ENCODE measurements around the gene RNU1-3.
"Not testable (repeated sequence)": the region's sequence is repeated elsewhere in the genome, so short reads cannot be mapped to it uniquely, and the experiment has no call there.

DNA sequence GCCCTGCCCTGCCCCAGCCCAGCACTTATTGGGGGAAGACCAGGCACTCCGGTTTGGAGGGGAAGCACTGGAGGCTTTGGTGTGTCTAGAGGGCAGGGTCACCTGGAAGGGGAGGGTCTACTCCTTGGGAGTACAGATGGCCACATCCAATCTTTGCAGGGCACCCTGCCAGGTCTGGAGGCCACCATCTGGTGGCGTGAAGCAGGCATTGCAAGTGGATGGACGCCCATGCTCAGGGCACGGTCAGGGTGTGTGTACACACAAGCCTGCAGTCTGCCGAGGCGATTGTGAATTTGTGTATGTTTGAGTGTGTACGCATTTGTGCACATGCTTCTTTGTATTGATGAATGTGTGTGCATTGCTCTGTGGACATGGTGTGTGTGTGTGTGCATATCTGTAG is 36.4 kb upstream of the RNU1-3 start:
- TF ChIP-seq, protein P1, sequence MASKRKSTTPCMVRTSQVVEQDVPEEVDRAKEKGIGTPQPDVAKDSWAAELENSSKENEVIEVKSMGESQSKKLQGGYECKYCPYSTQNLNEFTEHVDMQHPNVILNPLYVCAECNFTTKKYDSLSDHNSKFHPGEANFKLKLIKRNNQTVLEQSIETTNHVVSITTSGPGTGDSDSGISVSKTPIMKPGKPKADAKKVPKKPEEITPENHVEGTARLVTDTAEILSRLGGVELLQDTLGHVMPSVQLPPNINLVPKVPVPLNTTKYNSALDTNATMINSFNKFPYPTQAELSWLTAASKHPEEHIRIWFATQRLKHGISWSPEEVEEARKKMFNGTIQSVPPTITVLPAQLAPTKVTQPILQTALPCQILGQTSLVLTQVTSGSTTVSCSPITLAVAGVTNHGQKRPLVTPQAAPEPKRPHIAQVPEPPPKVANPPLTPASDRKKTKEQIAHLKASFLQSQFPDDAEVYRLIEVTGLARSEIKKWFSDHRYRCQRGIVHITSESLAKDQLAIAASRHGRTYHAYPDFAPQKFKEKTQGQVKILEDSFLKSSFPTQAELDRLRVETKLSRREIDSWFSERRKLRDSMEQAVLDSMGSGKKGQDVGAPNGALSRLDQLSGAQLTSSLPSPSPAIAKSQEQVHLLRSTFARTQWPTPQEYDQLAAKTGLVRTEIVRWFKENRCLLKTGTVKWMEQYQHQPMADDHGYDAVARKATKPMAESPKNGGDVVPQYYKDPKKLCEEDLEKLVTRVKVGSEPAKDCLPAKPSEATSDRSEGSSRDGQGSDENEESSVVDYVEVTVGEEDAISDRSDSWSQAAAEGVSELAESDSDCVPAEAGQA (IDR thresholded peaks at IDR 0.05; ENCODE audit: low read depth), result not testable (repeated sequence)
- TF ChIP-seq, protein P1 (CRISPR knock-in tag; IDR thresholded peaks at IDR 0.05; ENCODE audit: borderline replicate concordance), result not testable (repeated sequence)
- not testable (repeated sequence) for TF ChIP-seq CBFB (CRISPR knock-in tag; IDR thresholded peaks at IDR 0.05); ZFP37 (CRISPR knock-in tag; IDR thresholded peaks at IDR 0.05; ENCODE audit: borderline replicate concordance); ZNF20 (CRISPR knock-in tag; IDR thresholded peaks at IDR 0.05); ZNF274 (CRISPR knock-in tag; IDR thresholded peaks at IDR 0.05)
- TF ChIP-seq, protein P2, sequence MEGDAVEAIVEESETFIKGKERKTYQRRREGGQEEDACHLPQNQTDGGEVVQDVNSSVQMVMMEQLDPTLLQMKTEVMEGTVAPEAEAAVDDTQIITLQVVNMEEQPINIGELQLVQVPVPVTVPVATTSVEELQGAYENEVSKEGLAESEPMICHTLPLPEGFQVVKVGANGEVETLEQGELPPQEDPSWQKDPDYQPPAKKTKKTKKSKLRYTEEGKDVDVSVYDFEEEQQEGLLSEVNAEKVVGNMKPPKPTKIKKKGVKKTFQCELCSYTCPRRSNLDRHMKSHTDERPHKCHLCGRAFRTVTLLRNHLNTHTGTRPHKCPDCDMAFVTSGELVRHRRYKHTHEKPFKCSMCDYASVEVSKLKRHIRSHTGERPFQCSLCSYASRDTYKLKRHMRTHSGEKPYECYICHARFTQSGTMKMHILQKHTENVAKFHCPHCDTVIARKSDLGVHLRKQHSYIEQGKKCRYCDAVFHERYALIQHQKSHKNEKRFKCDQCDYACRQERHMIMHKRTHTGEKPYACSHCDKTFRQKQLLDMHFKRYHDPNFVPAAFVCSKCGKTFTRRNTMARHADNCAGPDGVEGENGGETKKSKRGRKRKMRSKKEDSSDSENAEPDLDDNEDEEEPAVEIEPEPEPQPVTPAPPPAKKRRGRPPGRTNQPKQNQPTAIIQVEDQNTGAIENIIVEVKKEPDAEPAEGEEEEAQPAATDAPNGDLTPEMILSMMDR (CRISPR knock-in tag; IDR thresholded peaks at IDR 0.05), result not testable (repeated sequence)
- TF ChIP-seq, protein P3, sequence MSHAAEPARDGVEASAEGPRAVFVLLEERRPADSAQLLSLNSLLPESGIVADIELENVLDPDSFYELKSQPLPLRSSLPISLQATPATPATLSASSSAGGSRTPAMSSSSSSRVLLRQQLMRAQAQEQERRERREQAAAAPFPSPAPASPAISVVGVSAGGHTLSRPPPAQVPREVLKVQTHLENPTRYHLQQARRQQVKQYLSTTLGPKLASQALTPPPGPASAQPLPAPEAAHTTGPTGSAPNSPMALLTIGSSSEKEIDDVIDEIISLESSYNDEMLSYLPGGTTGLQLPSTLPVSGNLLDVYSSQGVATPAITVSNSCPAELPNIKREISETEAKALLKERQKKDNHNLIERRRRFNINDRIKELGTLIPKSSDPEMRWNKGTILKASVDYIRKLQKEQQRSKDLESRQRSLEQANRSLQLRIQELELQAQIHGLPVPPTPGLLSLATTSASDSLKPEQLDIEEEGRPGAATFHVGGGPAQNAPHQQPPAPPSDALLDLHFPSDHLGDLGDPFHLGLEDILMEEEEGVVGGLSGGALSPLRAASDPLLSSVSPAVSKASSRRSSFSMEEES (CRISPR knock-in tag; IDR thresholded peaks at IDR 0.05), result not testable (repeated sequence)

All from HepG2 (cell line).